IPS-15b (cell line): Measurements from ENCODE around the gene BMF.

Experiments used
- H3K27me3 ChIP-seq: one replicate; pipeline ENCODE4 v1.6.1; 2013; ENCODE audit warnings: low read length; ENCODE audit not compliant: control insufficient read depth, insufficient read depth
- H3K36me3 ChIP-seq: one replicate; pipeline ENCODE4 v1.6.1; 2013; ENCODE audit warnings: low read length; ENCODE audit not compliant: control insufficient read depth, insufficient read depth
- H3K4me1 ChIP-seq: one replicate; pipeline ENCODE4 v1.6.1; 2013; ENCODE audit warnings: mild to moderate bottlenecking, low read length; ENCODE audit not compliant: control insufficient read depth, insufficient read depth
- H3K4me3 ChIP-seq: one replicate; pipeline ENCODE4 v1.5.1; 2013; ENCODE audit warnings: low read depth, low read length
- H3K9ac ChIP-seq: one replicate; pipeline ENCODE4 v1.6.1; 2013; ENCODE audit warnings: low read depth, mild to moderate bottlenecking, low read length
- H3K9me3 ChIP-seq: one replicate; pipeline ENCODE4 v1.6.1; 2013; ENCODE audit warnings: mild to moderate bottlenecking, low read length; ENCODE audit not compliant: control insufficient read depth, insufficient read depth

The BMF gene

GRCh38 chr15:40044717-40045571 is 63.7 kb downstream of the BMF start:
- H3K4me3 ChIP-seq, result peak overlapping the region; percentile 26
- peaks cover 11% of the 10 kb centered on the region for H3K4me1 ChIP-seq
- H3K36me3 ChIP-seq, result no peaks in the 10 kb centered on the region
- H3K27me3 ChIP-seq, result no peaks in the 10 kb centered on the region
- no peaks in the 10 kb centered on the region for H3K9me3 ChIP-seq
- H3K9ac ChIP-seq, result no peak overlapping the region

GRCh38 chr15:40043927-40044716 is 64.6 kb downstream of the BMF start:
- Histone ChIP-seq H3K4me3 (peak overlapping the region; percentile 26), H3K4me1 (peaks cover 11% of the 10 kb centered on the region), H3K36me3 (no peaks in the 10 kb centered on the region), H3K9ac (no peak overlapping the region), H3K27me3 (no peaks in the 10 kb centered on the region), H3K9me3 (no peaks in the 10 kb centered on the region)

GRCh38 chr15:40042791-40043320 is 65.8 kb downstream of the BMF start:
- no peaks in the 10 kb centered on the region for H3K36me3 ChIP-seq
- H3K27me3 ChIP-seq, result no peaks in the 10 kb centered on the region
- H3K9ac ChIP-seq, result no peak overlapping the region
- H3K4me3 ChIP-seq, result no peak overlapping the region
- peaks cover 11% of the 10 kb centered on the region for H3K4me1 ChIP-seq
- H3K9me3 ChIP-seq, result no peaks in the 10 kb centered on the region

- Histone ChIP-seq H3K27me3 (no peaks in the 10 kb centered on the region), H3K9ac (no peak overlapping the region), H3K36me3 (peaks cover 12% of the 10 kb centered on the region), H3K9me3 (no peaks in the 10 kb centered on the region), H3K4me3 (no peak overlapping the region), H3K4me1 (peaks cover 9% of the 10 kb centered on the region)
Observed at GRCh38 chr15:40040770-40041169, 67.9 kb downstream of the BMF start.

- Histone ChIP-seq H3K36me3 (peaks cover 16% of the 10 kb centered on the region), H3K4me3 (no peak overlapping the region), H3K4me1 (peaks cover 6% of the 10 kb centered on the region), H3K9ac (no peak overlapping the region), H3K27me3 (no peaks in the 10 kb centered on the region), H3K9me3 (no peaks in the 10 kb centered on the region)
Observed at GRCh38 chr15:40040293-40040635, 68.4 kb downstream of the BMF start.

GRCh38 chr15:40038638-40039543 is 69.8 kb downstream of the BMF start, which contains the start of gene SRP14:
Gene SRP14 (minus strand): TSS chr15:40039181. CDS start chr15:40039116, 65 bp downstream.
- peak within 1 kb of the TSS; percentile 68 for H3K4me3 ChIP-seq

GRCh38 chr15:40038275-40038637 is 70.4 kb downstream of the BMF start:
- Histone ChIP-seq H3K27me3 (no peaks in the 10 kb centered on the region), H3K4me1 (no peaks in the 10 kb centered on the region), H3K9ac (peak overlapping the region; percentile 94), H3K36me3 (peaks cover 22% of the 10 kb centered on the region), H3K9me3 (no peaks in the 10 kb centered on the region), H3K4me3 (peak overlapping the region; percentile 68)

More at GRCh38 chr15:40038638-40039543, 69.8 kb downstream of the BMF start, which contains the start of gene SRP14:
- no peaks in the 10 kb centered on the region for H3K9me3 ChIP-seq
- H3K4me1 ChIP-seq, result no peaks in the 10 kb centered on the region
- peak within 1 kb of the TSS; percentile 94 for H3K9ac ChIP-seq
- H3K36me3 ChIP-seq, result peaks cover 22% of the 10 kb centered on the region
- no peaks in the 10 kb centered on the region for H3K27me3 ChIP-seq
